H9 (cell line): ENCODE data around the gene BIRC7. TPM values are rescaled to one million over a fixed set of nuclear protein-coding genes. Genes with fewer than 3 reads are reported as not detected.

Experiments
- DNase-seq: peaks from one replicate; pipeline ENCODE4 v3.0.0-alpha.2; 2017
- H2AFZ ChIP-seq: one replicate; pipeline ENCODE4 v1.6.1; 2013; ENCODE audit warnings: mild to moderate bottlenecking, low read length, control low read depth, moderate library complexity
- H2AK5ac ChIP-seq: 2 replicates; pipeline ENCODE4 v1.6.1; 2013; ENCODE audit warnings: low read length, control low read depth, mixed read lengths; ENCODE audit not compliant: insufficient read length
- H2BK120ac ChIP-seq: one replicate; pipeline ENCODE4 v1.6.1; 2013; ENCODE audit warnings: low read depth, mild to moderate bottlenecking, low read length, control low read depth, inconsistent platforms; ENCODE audit not compliant: poor library complexity, severe bottlenecking
- H2BK12ac ChIP-seq: 2 replicates; pipeline ENCODE4 v1.6.1; 2013; ENCODE audit warnings: low read length, control low read depth, mixed read lengths, low read depth; ENCODE audit not compliant: insufficient read length
- H2BK15ac ChIP-seq: 2 replicates; pipeline ENCODE4 v1.6.1; 2013; ENCODE audit warnings: low read depth, low read length, control low read depth
- H2BK20ac ChIP-seq: one replicate; pipeline ENCODE4 v1.6.1; 2013; ENCODE audit warnings: low read depth, mild to moderate bottlenecking, low read length, control low read depth, inconsistent platforms; ENCODE audit not compliant: poor library complexity, severe bottlenecking
- H2BK5ac ChIP-seq: 2 replicates; pipeline ENCODE4 v1.6.1; 2013; ENCODE audit warnings: low read length, control low read depth, mixed read lengths; ENCODE audit not compliant: insufficient read length
- H3K14ac ChIP-seq: 2 replicates; pipeline ENCODE4 v1.6.1; 2013; ENCODE audit warnings: low read length, control low read depth; ENCODE audit not compliant: insufficient read depth
- H3K18ac ChIP-seq: 2 replicates; pipeline ENCODE4 v1.6.1; 2013; ENCODE audit warnings: low read depth, mild to moderate bottlenecking, mixed read lengths, low read length, control low read depth; ENCODE audit not compliant: insufficient read length
- H3K23ac ChIP-seq: 2 replicates; pipeline ENCODE4 v1.6.1; 2013; ENCODE audit warnings: low read length, control low read depth, mixed read lengths, low read depth; ENCODE audit not compliant: insufficient read length
- H3K23me2 ChIP-seq: 2 replicates; pipeline ENCODE4 v1.6.1; 2013; ENCODE audit warnings: low read depth, mild to moderate bottlenecking, mixed read lengths, low read length, control low read depth; ENCODE audit not compliant: insufficient read length, poor library complexity, severe bottlenecking
- H3K27ac ChIP-seq: 2 replicates; pipeline ENCODE4 v1.5.1; 2013; ENCODE audit warnings: low read length, control low read depth, mixed read lengths, low read depth; ENCODE audit not compliant: insufficient read length
- H3K27me3 ChIP-seq: 2 replicates; pipeline ENCODE4 v1.6.1; 2013; ENCODE audit warnings: low read length, control low read depth, inconsistent platforms; ENCODE audit not compliant: insufficient read depth
- H3K4ac ChIP-seq: 2 replicates; pipeline ENCODE4 v1.6.1; 2013; ENCODE audit warnings: low read depth, mild to moderate bottlenecking, control low read depth, inconsistent platforms, low read length, moderate library complexity
- H3K4me1 ChIP-seq: 2 replicates; pipeline ENCODE4 v1.6.1; 2013; ENCODE audit warnings: low read length, control low read depth, inconsistent platforms; ENCODE audit not compliant: insufficient read depth
- H3K4me2 ChIP-seq: 2 replicates; pipeline ENCODE4 v1.6.1; 2013; ENCODE audit warnings: low read length, control low read depth, mixed read lengths; ENCODE audit not compliant: insufficient read length, insufficient read depth
- H3K56ac ChIP-seq: 2 replicates; pipeline ENCODE4 v1.6.1; 2013; ENCODE audit warnings: low read depth, mild to moderate bottlenecking, mixed read lengths, low read length, control low read depth; ENCODE audit not compliant: insufficient read length
- H3K79me1 ChIP-seq: 2 replicates; pipeline ENCODE4 v1.6.1; 2013; ENCODE audit warnings: low read depth, mild to moderate bottlenecking, moderate library complexity, low read length, control low read depth, inconsistent platforms; ENCODE audit not compliant: insufficient read depth, poor library complexity, severe bottlenecking
- H3K79me2 ChIP-seq: 2 replicates; pipeline ENCODE4 v1.6.1; 2013; ENCODE audit warnings: low read length, control low read depth, inconsistent platforms; ENCODE audit not compliant: insufficient read depth
- H3K9ac ChIP-seq: 2 replicates; pipeline ENCODE4 v1.6.1; 2013; ENCODE audit warnings: low read length, control low read depth, mixed read lengths; ENCODE audit not compliant: insufficient read length; ENCODE audit errors: extremely low read depth
- H3K9me3 ChIP-seq: one replicate; pipeline ENCODE4 v1.6.1; 2013; ENCODE audit warnings: low read depth, low read length, inconsistent platforms; ENCODE audit not compliant: control insufficient read depth
- H3T11ph ChIP-seq: one replicate; pipeline ENCODE4 v1.6.1; 2013; ENCODE audit warnings: mild to moderate bottlenecking, low read length, control low read depth, inconsistent platforms
- H4K20me1 ChIP-seq: one replicate; pipeline ENCODE4 v1.6.1; 2013; ENCODE audit not compliant: control insufficient read depth, insufficient read length, insufficient read depth
- H4K5ac ChIP-seq: 2 replicates; pipeline ENCODE4 v1.6.1; 2013; ENCODE audit warnings: low read depth, mild to moderate bottlenecking, mixed read lengths, low read length, control low read depth; ENCODE audit not compliant: insufficient read length
- H4K8ac ChIP-seq: replicated peaks from 2 replicates; pipeline ENCODE4 v1.6.1; 2013; ENCODE audit warnings: low read length, control low read depth, mixed read lengths, low read depth; ENCODE audit not compliant: insufficient read length
- H4K91ac ChIP-seq: 2 replicates; pipeline ENCODE4 v1.6.1; 2013; ENCODE audit warnings: low read depth, mild to moderate bottlenecking, moderate library complexity, mixed read lengths, low read length, control low read depth; ENCODE audit not compliant: insufficient read length
- H3K27ac Mint-ChIP-seq, 3 experiments: 2 replicates in 2 of 3; 3 replicates in 1 of 3; pipeline ENCODE4 v1.8.0; 2020 to 2021; ENCODE audit warnings: mixed read lengths in 3 of 3, mild to moderate bottlenecking in 1 of 3, moderate library complexity in 1 of 3
- H3K27me3 Mint-ChIP-seq: 2 replicates; pipeline ENCODE4 v1.8.0; 2021; ENCODE audit warnings: low read depth, mild to moderate bottlenecking, moderate library complexity, mixed read lengths
- H3K36me3 Mint-ChIP-seq, 3 experiments: 2 replicates in 2 of 3; 3 replicates in 1 of 3; pipeline ENCODE4 v1.8.0; 2020 to 2021; ENCODE audit warnings: low read depth in 3 of 3, mixed read lengths in 3 of 3; ENCODE audit not compliant: insufficient read depth in 1 of 3
- H3K4me1 Mint-ChIP-seq, 2 experiments: 2 replicates each; pipeline ENCODE4 v1.8.0; 2020; ENCODE audit warnings: mixed read lengths in 2 of 2
- H3K4me3 Mint-ChIP-seq, 2 experiments: 2 replicates in 1 of 2; 3 replicates in 1 of 2; pipeline ENCODE4 v1.8.0; 2020 to 2021; ENCODE audit warnings: mild to moderate bottlenecking in 2 of 2, mixed read lengths in 2 of 2, moderate library complexity in 1 of 2
- H3K9me3 Mint-ChIP-seq, 2 experiments: 2 replicates in 1 of 2; 3 replicates in 1 of 2; pipeline ENCODE4 v1.8.0; 2020; ENCODE audit warnings: mild to moderate bottlenecking in 2 of 2, mixed read lengths in 2 of 2, moderate library complexity in 1 of 2
- WGBS: extraction: QIAGEN DNeasy Blood & Tissue Kit; methylation state at CpG from one replicate; pipeline ENCODE4 v1.1.7; 2013; ENCODE audit warnings: missing lambda C conversion rate, low lambda C conversion rate, mixed read lengths; ENCODE audit not compliant: insufficient read length; ENCODE audit errors: extremely low coverage; 5-methylcytosine and 5-hydroxymethylcytosine counted together
- total RNA-seq: library from RNA; stranded (reverse); gene quantifications from 2 replicates; pipeline ENCODE4 v1.2.1, GENCODE V29; 2021
- TF ChIP-seq, protein P1 (sequence below): fragments of 200-600 bp; sonication (generic); conservative IDR thresholded peaks from 3 replicates; pipeline ENCODE4 v1.8.0; 2021; ENCODE audit warnings: antibody characterized with exemption, mild to moderate bottlenecking

The BIRC7 gene
- total RNA-seq, 1 experiment from 2014 or later = not detected

- DNase-seq = no peak
- Histone ChIP-seq H3K27me3 (no peaks in the 10 kb centered on the region), H2BK15ac (no peak overlapping the region), H4K20me1 (no peaks in the 10 kb centered on the region), H3K9me3 (no peaks in the 10 kb centered on the region), H4K5ac (no peak overlapping the region), H3K79me1 (no peaks in the 10 kb centered on the region), H3K23me2 (no peaks in the 10 kb centered on the region), H2BK120ac (no peak overlapping the region), H3K56ac (no peak overlapping the region), H3K4me1 (no peaks in the 10 kb centered on the region; the same call in 1 of the 2 replicates), H2AK5ac (no peak overlapping the region), H4K91ac (no peak overlapping the region), H3K4ac (no peak overlapping the region), H3K79me2 (no peaks in the 10 kb centered on the region), H2BK12ac (no peak overlapping the region), H3K18ac (no peak overlapping the region), H2BK20ac (no peak overlapping the region), H3K27ac (no peak overlapping the region), H4K8ac (no peak overlapping the region), H3T11ph (no peak overlapping the region), H3K23ac (no peak overlapping the region), H3K14ac (no peak overlapping the region), H3K9ac (no peak overlapping the region), H2BK5ac (no peak overlapping the region), H2AFZ (no peak overlapping the region), H3K4me2 (no peak overlapping the region)
- no peaks in the 10 kb centered on the region for H3K36me3 Mint-ChIP-seq
- peaks cover 4 to 24% of the 10 kb centered on the region in 2 experiments; a peak in 3 of 4 replicates for H3K4me1 Mint-ChIP-seq
- WGBS = no CpG with 5 or more reads among the region's 9 CpGs
- H3K27me3 Mint-ChIP-seq = peaks cover 17% of the 10 kb centered on the region
- no peak overlapping the region; a peak in 1 of 5 replicates for H3K4me3 Mint-ChIP-seq
- TF ChIP-seq, protein P1, sequence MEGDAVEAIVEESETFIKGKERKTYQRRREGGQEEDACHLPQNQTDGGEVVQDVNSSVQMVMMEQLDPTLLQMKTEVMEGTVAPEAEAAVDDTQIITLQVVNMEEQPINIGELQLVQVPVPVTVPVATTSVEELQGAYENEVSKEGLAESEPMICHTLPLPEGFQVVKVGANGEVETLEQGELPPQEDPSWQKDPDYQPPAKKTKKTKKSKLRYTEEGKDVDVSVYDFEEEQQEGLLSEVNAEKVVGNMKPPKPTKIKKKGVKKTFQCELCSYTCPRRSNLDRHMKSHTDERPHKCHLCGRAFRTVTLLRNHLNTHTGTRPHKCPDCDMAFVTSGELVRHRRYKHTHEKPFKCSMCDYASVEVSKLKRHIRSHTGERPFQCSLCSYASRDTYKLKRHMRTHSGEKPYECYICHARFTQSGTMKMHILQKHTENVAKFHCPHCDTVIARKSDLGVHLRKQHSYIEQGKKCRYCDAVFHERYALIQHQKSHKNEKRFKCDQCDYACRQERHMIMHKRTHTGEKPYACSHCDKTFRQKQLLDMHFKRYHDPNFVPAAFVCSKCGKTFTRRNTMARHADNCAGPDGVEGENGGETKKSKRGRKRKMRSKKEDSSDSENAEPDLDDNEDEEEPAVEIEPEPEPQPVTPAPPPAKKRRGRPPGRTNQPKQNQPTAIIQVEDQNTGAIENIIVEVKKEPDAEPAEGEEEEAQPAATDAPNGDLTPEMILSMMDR = no peak
- no peak overlapping the region for H3K27ac Mint-ChIP-seq
- H3K9me3 Mint-ChIP-seq = no peaks in the 10 kb centered on the region
Observed at GRCh38 chr20:63262836-63263235, 27.1 kb downstream of the BIRC7 start.
